SK-N-SH (cell line): ENCODE measurements around the gene DMD.

Experiments used
- EZH2phosphoT487 ChIP-seq: fragments of 200-600 bp; sonication (generic); IDR thresholded peaks from 2 replicates; pipeline ENCODE4 v1.6.1; 2017; ENCODE audit warnings: low read depth, mixed run types, mild to moderate bottlenecking, antibody characterized with exemption, moderate library complexity, borderline replicate concordance
- GABPA ChIP-seq: IDR thresholded peaks from 2 replicates; pipeline ENCODE4 v1.4.0; 2012; ENCODE audit warnings: low read depth, mild to moderate bottlenecking
- JUND ChIP-seq: IDR thresholded peaks from 2 replicates; pipeline ENCODE4 v1.4.0; 2012
- MXI1 ChIP-seq: IDR thresholded peaks from 2 replicates; pipeline ENCODE4 v1.6.1; 2012; ENCODE audit warnings: mild to moderate bottlenecking, low read depth, low read length, improper control_type of control experiment
- NFIC ChIP-seq: IDR thresholded peaks from 2 replicates; pipeline ENCODE4 v1.4.0; 2012; ENCODE audit warnings: borderline replicate concordance
- POLR2AphosphoS5 ChIP-seq: IDR thresholded peaks from 2 replicates; pipeline ENCODE4 v1.6.1; 2012; ENCODE audit warnings: low read depth, low read length
- RXRA ChIP-seq: IDR thresholded peaks from 2 replicates; pipeline ENCODE4 v1.4.0; 2012; ENCODE audit warnings: low read depth, mild to moderate bottlenecking, borderline replicate concordance
- SMC3 ChIP-seq: IDR thresholded peaks from 2 replicates; pipeline ENCODE4 v1.6.1; 2012; ENCODE audit warnings: low read depth, low read length, improper control_type of control experiment
- YY1 ChIP-seq: IDR thresholded peaks from 2 replicates; pipeline ENCODE4 v1.4.0; 2012; ENCODE audit warnings: low read depth, mild to moderate bottlenecking
- TF ChIP-seq, protein P1 (sequence below): IDR thresholded peaks from 2 replicates; pipeline ENCODE4; 2012
- TF ChIP-seq, protein P2 (sequence below): fragments of 150-350 bp; IDR thresholded peaks from 2 replicates; pipeline ENCODE4 v1.6.1; 2016; ENCODE audit warnings: mild to moderate bottlenecking, low read depth, low read length
- TF ChIP-seq, protein P3 (sequence below): fragments of 200-600 bp; sonication (generic); IDR thresholded peaks from 2 replicates; pipeline ENCODE4 v1.6.1; 2017; ENCODE audit warnings: antibody characterized with exemption, mild to moderate bottlenecking, moderate library complexity

DNA sequence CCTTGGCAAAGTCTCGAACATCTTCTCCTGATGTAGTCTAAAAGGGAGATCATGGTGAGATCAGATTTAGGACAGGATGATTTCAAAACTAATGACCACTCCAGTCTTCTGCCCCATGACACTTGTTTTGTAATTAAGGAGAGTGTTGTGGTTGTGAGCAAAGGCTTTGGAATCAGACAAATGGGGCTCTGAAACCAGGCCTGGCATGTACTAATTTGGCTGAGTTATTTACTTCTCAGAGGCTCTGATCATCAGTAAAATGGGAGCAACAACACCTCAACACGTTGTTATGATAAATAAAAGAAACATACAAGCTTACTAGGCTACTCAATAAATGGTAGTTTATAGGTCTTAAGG, 2032.6 kb downstream of the DMD start:
- TF ChIP-seq EZH2phosphoT487, result no peak
- no peak for TF ChIP-seq YY1
- TF ChIP-seq, protein P1, sequence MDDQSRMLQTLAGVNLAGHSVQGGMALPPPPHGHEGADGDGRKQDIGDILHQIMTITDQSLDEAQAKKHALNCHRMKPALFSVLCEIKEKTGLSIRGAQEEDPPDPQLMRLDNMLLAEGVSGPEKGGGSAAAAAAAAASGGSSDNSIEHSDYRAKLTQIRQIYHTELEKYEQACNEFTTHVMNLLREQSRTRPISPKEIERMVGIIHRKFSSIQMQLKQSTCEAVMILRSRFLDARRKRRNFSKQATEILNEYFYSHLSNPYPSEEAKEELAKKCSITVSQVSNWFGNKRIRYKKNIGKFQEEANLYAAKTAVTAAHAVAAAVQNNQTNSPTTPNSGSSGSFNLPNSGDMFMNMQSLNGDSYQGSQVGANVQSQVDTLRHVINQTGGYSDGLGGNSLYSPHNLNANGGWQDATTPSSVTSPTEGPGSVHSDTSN, result no peak
- TF ChIP-seq POLR2AphosphoS5, result no peak
- TF ChIP-seq RXRA, result no peak
- TF ChIP-seq, protein P2, sequence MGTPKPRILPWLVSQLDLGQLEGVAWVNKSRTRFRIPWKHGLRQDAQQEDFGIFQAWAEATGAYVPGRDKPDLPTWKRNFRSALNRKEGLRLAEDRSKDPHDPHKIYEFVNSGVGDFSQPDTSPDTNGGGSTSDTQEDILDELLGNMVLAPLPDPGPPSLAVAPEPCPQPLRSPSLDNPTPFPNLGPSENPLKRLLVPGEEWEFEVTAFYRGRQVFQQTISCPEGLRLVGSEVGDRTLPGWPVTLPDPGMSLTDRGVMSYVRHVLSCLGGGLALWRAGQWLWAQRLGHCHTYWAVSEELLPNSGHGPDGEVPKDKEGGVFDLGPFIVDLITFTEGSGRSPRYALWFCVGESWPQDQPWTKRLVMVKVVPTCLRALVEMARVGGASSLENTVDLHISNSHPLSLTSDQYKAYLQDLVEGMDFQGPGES, result no peak
- TF ChIP-seq NFIC, result no peak
- TF ChIP-seq MXI1, result no peak
- TF ChIP-seq SMC3, result no peak
- TF ChIP-seq GABPA, result no peak
- TF ChIP-seq, protein P3, sequence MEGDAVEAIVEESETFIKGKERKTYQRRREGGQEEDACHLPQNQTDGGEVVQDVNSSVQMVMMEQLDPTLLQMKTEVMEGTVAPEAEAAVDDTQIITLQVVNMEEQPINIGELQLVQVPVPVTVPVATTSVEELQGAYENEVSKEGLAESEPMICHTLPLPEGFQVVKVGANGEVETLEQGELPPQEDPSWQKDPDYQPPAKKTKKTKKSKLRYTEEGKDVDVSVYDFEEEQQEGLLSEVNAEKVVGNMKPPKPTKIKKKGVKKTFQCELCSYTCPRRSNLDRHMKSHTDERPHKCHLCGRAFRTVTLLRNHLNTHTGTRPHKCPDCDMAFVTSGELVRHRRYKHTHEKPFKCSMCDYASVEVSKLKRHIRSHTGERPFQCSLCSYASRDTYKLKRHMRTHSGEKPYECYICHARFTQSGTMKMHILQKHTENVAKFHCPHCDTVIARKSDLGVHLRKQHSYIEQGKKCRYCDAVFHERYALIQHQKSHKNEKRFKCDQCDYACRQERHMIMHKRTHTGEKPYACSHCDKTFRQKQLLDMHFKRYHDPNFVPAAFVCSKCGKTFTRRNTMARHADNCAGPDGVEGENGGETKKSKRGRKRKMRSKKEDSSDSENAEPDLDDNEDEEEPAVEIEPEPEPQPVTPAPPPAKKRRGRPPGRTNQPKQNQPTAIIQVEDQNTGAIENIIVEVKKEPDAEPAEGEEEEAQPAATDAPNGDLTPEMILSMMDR, result no peak
- TF ChIP-seq JUND, result no peak
